Measurements from ENCODE around the gene CARM1. TPM values are rescaled to one million over a fixed set of nuclear protein-coding genes. Genes with fewer than 3 reads are reported as not detected.

CARM1 gene
- total and polyA plus RNA-seq, 2 donors (not counting 1 experiment from before 2014, with no cell fraction given): 33.0 to 34.3 TPM

- H3K27ac ChIP-seq (ENCODE audit: low read length in 2 of 2): no peak overlapping the region
- no peaks in the 10 kb centered on the region for H3K79me2 ChIP-seq (ENCODE audit: control insufficient read depth, insufficient read depth, low read length)
- peaks cover 19% of the 10 kb centered on the region for H3K4me1 Mint-ChIP-seq
- ChIA-PET CTCF (interaction anchor here (0.5 to 7.4 kb wide), 9 partner anchors 13 to 603 kb away, joined by 3 to 62 read pairs (median 3); partner anchors contain the start of genes DNM2, QTRT1 and TMED1), POLR2A (no interaction called here)
- TF ChIP-seq EZH2 (IDR thresholded peaks at IDR 0.05; ENCODE audit: borderline replicate concordance, insufficient read depth, low read depth, low read length, poor library complexity, severe bottlenecking): no peak
- TF ChIP-seq CTCF (IDR thresholded peaks at IDR 0.05): no peak
- no peak overlapping the region for H3K4me3 Mint-ChIP-seq
- WGBS (ENCODE audit: insufficient coverage): 89% methylated on average over 3 of the region's 6 CpGs
- H4K20me1 ChIP-seq (ENCODE audit: control insufficient read depth, insufficient read depth, low read length, poor library complexity, severe bottlenecking): no peaks in the 10 kb centered on the region
- no peak overlapping the region for H3K27ac Mint-ChIP-seq
- no peaks in the 10 kb centered on the region for H3K9me3 ChIP-seq (ENCODE audit: control extremely low read depth in 1 of 3, control insufficient read depth in 2 of 3, insufficient read depth in 1 of 3, low read length in 2 of 3)
- H3K9me3 Mint-ChIP-seq (ENCODE audit: insufficient read depth): no peaks in the 10 kb centered on the region
- peaks cover 0 to 2% (median 0%) of the 10 kb centered on the region in 4 experiments for H3K27me3 ChIP-seq (replicated peaks in 1 of 4; ENCODE audit: control extremely low read depth in 1 of 4, control insufficient read depth in 3 of 4, insufficient read depth in 4 of 4, low read length in 3 of 4)
- no peaks in the 10 kb centered on the region for H3K27me3 Mint-ChIP-seq
- intact Hi-C loops (cut with micrococcal nuclease): no loop called here
- H2AFZ ChIP-seq (ENCODE audit: insufficient read depth, low read depth, low read length, poor library complexity, severe bottlenecking): no peak overlapping the region
- H3K9ac ChIP-seq (ENCODE audit: low read length): no peak overlapping the region
- H3K4me2 ChIP-seq (replicated peaks; ENCODE audit: low read depth, low read length, poor library complexity, severe bottlenecking): no peak overlapping the region
- no peak overlapping the region for H3K4me3 ChIP-seq (ENCODE audit: control extremely low read depth in 1 of 5, extremely low read depth in 1 of 5, insufficient read depth in 1 of 5, low read depth in 2 of 5, low read length in 4 of 5)
- no peaks in the 10 kb centered on the region for H3K36me3 ChIP-seq (replicated peaks in 1 of 2; ENCODE audit: control extremely low read depth in 1 of 2, control insufficient read depth in 1 of 2, extremely low read depth in 1 of 2, insufficient read depth in 2 of 2, low read length in 1 of 2)
- peak; percentile 10 for DNase-seq
- H3K4me1 ChIP-seq (ENCODE audit: control insufficient read depth in 2 of 2, insufficient read depth in 2 of 2, low read length in 2 of 2): peaks cover 3 to 12% of the 10 kb centered on the region in 2 donors
- no peak for ATAC-seq (ENCODE audit: low read depth)
Observed at GRCh38 chr19:10862561-10863106, 8.7 kb upstream of the CARM1 start.

- Histone ChIP-seq H3K79me2 (ENCODE audit: control insufficient read depth, insufficient read depth, low read length) (no peaks in the 10 kb centered on the region), H4K20me1 (ENCODE audit: control insufficient read depth, insufficient read depth, low read length, poor library complexity, severe bottlenecking) (no peaks in the 10 kb centered on the region), H3K9me3 (ENCODE audit: control extremely low read depth in 1 of 3, control insufficient read depth in 2 of 3, insufficient read depth in 1 of 3, low read length in 2 of 3) (no peaks in the 10 kb centered on the region), H3K9ac (ENCODE audit: low read length) (no peak overlapping the region), H2AFZ (ENCODE audit: insufficient read depth, low read depth, low read length, poor library complexity, severe bottlenecking) (peak overlapping the region; percentile 81), H3K36me3 (replicated peaks in 1 of 2; ENCODE audit: control extremely low read depth in 1 of 2, control insufficient read depth in 1 of 2, extremely low read depth in 1 of 2, insufficient read depth in 2 of 2, low read length in 1 of 2) (no peaks in the 10 kb centered on the region), H3K27me3 (replicated peaks in 1 of 4; ENCODE audit: control extremely low read depth in 1 of 4, control insufficient read depth in 3 of 4, insufficient read depth in 4 of 4, low read length in 3 of 4) (peaks cover 0 to 2% (median 0%) of the 10 kb centered on the region in 4 experiments), H3K4me2 (replicated peaks; ENCODE audit: low read depth, low read length, poor library complexity, severe bottlenecking) (no peak overlapping the region), H3K4me3 (ENCODE audit: control extremely low read depth in 1 of 5, extremely low read depth in 1 of 5, insufficient read depth in 1 of 5, low read depth in 2 of 5, low read length in 4 of 5) (no peak overlapping the region), H3K4me1 (ENCODE audit: control insufficient read depth in 2 of 2, insufficient read depth in 2 of 2, low read length in 2 of 2) (peaks cover 9 to 18% of the 10 kb centered on the region in 2 donors), H3K27ac (ENCODE audit: low read length in 2 of 2) (no peak overlapping the region)
- H3K9me3 Mint-ChIP-seq (ENCODE audit: insufficient read depth): no peaks in the 10 kb centered on the region
- intact Hi-C loops (cut with micrococcal nuclease): no loop called here
- peaks cover 24% of the 10 kb centered on the region for H3K4me1 Mint-ChIP-seq
- ATAC-seq (ENCODE audit: low read depth) (no peak), DNase-seq (peak; percentile 11)
- no peak for TF ChIP-seq EZH2 (IDR thresholded peaks at IDR 0.05; ENCODE audit: borderline replicate concordance, insufficient read depth, low read depth, low read length, poor library complexity, severe bottlenecking)
- no peak for TF ChIP-seq CTCF (IDR thresholded peaks at IDR 0.05)
- CTCF ChIA-PET: interaction anchor here (0.7 to 7.4 kb wide), 23 partner anchors 8 to 603 kb away, joined by 3 to 62 read pairs (median 4); partner anchors contain the start of genes DNM2, QTRT1 and TMED1
- POLR2A ChIA-PET: interaction anchor here (0.6 to 1.1 kb wide), 2 partner anchors 27 to 62 kb away, joined by 3 to 5 read pairs; partner anchors contain the start of gene TMED1
- 95% methylated on average over 15 of the region's 18 CpGs for WGBS (ENCODE audit: insufficient coverage)
- H3K4me3 Mint-ChIP-seq: no peak overlapping the region
- H3K27ac Mint-ChIP-seq: no peak overlapping the region
- no peaks in the 10 kb centered on the region for H3K27me3 Mint-ChIP-seq
Observed at GRCh38 chr19:10863107-10863717, 8.1 kb upstream of the CARM1 start.
